HG02885 (cell line): ENCODE measurements around the gene SOS1.

ENCODE experiments used
- ATAC-seq: cut with Tn5 transposase; IDR thresholded peaks from one replicate; pipeline ENCODE4 v1.9.1; 2021; ENCODE audit warnings: mild to moderate bottlenecking; ENCODE audit not compliant: unreplicated experiment, poor library complexity

Gene SOS1

DNA sequence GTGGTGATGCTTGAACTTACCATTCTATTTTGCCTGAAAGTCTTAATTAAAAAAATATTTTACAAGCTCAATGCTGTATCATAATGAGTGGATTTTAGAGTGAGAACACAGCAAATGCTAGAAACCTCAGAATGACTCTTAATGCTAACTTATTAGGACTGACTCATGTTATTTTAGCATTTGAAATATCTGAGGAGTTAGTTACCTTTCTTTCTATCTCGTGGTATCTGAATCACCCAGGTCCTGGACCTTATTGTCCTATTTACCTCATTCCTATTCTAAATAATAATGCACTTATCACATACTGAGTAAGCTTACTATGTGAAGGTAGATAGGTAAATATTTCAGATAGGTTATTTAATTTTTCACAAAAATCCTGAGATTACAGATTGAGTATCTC, 70.7 kb downstream of the SOS1 start:
- no peak for ATAC-seq

DNA sequence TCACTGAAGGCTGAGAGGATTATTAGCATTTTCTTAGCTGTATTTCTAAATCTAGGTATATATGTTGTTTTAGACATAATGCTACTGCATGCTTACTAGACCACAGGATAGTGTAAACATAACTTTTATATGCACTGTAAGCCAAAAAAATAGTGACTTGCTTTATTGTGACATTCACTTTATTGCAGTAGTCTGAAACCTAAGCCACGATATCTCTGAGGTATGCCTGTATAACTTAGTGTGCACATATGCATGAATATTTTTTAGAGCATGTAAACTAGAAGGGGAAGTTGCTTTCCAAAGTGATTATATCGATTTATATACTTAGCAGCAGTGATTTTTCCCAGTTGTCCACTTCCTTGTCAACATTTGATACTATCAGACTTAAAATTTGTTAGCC, 81.8 kb downstream of the SOS1 start:
- ATAC-seq: no peak

DNA sequence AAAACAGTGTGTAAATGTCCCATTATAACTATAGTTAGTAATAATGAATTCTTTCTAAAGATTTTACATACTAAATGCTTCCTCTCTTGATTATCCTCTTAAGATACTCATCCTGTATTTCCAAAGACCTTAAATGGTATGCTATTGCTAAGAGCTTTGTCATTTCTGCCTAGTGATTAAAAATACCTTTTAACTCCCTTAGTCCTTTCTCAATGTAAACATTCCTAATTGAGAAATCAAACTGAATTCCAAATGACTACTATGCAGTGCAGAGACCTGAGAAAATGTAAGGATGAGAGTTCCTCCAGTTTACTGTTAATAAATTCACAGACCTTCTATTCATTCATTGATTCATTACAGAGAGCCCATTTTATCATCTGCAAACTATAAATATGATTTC, 86.9 kb downstream of the SOS1 start:
- ATAC-seq: no peak

DNA sequence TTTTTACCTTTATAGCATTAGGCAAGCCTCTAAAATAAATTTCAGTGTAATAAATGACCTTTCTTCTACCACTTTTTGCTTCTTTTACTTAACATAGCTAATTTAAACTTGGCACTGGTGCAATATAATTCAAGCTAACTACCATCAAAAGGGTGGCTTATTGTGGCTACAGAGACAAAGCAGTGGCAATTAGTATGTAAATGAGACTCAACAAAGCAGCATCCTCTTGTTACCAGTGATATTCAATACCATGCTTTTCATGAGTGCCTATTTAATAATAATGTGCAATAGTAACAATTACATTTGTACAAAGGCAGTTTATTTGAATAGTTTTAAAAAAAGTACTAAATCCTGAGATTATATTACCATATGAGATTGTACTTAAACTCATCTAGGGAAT, 93.4 kb downstream of the SOS1 start:
- ATAC-seq: no peak

DNA sequence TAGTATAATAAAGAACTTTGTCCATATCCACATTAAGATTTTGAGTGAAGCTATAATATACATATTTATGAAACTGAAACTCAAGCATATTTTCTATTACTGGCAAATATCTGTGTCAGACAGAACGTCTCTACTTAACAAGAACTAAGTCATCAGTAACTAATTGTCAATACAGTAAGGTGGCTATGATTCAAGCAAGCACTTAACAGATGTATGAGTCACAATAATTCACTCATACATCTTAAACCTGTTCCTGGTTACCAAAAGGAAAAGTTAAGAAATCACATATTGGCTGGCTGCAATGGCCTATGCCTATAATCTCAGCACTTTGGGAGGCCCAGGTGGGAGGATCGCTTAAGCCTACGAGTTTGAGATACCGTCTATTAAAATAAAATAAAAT, 96.0 kb downstream of the SOS1 start:
- no peak for ATAC-seq

DNA sequence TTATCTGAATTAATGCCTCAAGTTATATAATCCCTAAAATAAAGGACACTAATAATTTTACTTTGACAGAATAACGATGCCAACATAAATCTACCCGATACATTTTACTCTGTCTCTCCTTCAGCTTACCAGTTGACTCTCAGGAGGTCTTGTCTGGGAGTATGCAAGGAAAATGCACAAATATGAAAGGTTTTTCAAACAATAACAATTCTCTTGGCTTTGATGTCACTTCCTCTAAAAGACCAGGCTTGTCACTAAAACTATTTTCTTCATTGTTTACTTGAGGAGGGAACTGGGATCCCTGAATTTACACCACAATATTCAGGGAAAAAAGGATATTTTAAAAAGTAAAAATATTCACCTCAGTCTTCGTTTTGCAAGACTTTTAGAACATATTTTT, 97.2 kb downstream of the SOS1 start:
- no peak for ATAC-seq

DNA sequence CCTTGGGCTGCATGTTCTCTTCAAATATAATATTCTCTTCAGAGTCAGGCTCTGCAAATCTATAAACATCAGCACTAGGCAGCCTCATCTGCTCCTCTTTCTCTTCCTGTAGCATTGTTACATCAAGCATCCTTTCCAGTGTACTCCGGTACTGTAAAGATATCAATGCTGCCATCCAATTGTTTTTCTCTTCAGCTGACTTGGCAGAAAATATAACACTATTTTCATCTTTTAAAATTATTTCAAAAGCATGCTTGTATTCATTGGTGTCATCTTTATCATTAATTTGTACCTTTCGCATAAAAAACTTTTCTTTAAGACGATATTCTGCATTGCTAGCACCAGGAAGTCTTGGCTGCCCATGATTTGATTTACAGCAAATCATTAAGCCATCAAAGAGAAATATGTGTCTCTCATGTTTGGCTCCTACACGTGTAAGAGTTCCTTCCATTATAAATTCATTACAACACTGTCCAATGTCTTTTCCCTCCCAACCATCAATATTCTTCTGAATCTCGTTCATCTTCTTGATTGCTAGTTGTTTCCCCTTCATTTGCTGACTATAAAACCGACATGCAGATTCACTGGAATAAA, 98.1 kb downstream of the SOS1 start:
- no peak for ATAC-seq

DNA sequence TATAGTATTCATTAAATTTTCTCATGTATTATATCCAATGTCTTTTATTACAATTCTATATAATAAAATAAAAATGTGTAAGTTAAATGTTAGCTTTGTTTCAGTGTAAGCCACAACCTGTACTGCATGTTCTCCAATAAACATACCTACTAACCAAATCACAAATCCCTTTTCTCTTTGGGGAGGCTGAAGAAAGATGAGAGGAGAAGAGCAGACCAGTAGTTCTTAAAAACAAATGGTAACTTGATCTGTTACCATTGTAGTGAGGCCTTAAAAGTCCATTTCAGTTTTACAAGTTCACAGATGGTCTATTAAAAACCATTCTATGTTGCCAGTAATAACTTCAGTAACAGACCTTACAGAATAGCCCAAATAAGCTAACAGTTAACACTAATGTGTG, 100.5 kb downstream of the SOS1 start:
- ATAC-seq: no peak

DNA sequence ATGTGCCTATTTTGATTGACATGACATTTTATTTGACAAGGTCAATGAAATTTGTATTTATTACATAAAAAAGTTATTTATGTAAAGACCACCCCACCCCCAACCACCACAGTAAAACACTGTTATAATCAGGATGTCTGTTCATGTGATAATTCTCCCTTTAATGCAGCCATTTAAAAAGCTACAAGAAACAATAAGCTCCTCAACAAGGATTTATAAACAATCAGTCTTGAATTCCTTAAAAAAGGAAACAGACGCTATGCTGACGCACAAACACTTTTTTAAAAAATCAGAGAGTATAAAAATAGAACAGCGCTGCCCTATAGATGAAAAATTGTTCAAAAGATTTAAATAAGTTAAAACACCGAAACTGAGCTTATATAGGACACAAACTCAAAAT, 102.2 kb downstream of the SOS1 start:
- no peak for ATAC-seq

DNA sequence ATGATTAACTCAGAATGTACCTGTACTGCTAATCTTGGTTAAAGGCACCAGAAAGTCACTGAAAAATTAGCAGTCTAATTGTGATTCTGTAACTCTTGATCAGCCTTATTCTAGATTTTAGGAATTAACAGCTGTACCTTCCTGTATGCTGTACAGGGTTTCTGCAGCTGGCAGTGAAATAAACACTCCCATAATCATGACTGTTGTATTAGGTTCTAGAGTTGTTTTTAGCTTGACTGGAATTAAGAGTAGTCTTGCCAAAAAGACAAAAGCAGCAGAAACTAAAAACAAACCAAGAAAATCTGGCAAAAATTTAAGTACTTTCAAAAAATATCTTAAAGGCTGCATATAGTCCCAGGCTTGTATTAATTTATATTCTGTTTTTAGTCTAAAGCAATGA, 103.5 kb downstream of the SOS1 start:
- no peak for ATAC-seq

DNA sequence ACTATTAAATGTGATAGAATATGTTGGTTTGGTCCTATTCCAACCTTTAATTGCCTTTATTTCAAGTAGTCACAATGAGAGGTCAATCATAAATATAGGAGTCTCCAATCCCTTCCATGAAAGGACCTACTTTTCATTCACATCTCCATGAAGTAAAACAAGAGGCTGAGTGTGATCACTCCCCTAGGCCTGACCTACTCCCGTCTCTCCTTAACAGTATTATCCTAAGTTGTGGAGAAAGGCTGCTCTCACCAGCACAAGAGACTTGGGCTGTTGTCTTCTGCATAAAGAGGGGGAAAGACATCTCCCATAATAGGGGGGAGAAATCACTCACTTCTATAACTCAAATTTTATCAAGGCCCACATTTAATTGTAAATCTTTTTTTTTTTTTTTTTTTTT, 105.4 kb downstream of the SOS1 start:
- ATAC-seq: no peak

DNA sequence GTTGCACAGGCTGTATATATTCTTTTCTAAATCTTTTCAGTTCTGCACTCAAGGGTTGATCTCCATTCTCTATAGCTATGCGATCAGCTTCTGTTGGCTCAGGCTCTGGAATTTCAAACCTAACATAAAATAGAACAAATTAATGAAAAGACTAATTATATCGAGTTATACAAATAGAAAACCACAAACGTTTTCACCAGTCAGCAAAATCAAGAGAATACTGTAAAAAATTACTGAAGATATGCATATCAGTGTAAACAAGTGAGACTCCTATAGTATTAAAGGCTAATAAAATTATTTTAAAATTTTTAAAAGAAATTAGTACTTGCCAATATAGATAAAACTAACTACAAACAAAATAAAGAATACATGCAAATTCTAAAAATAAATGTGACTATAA, 107.0 kb downstream of the SOS1 start:
- no peak for ATAC-seq

DNA sequence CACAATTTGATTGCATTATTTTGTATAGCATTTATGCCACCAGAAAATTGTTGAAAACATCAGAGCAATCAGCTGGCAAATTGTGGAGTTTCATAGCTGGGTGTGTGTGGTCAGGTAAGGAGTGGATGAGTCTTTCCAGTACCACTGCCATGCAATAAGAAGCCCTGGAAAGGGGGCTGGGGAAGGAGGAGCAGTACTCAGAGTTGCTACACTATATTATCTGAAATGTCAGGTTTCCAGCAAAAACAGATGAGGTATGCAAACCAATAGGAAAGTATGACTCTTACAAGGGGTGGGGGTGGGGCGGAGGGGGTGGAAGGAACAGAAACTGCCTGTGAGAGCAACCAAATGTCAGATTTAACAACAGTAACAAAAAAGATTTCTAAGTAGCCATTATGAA, 112.2 kb downstream of the SOS1 start:
- no peak for ATAC-seq

DNA sequence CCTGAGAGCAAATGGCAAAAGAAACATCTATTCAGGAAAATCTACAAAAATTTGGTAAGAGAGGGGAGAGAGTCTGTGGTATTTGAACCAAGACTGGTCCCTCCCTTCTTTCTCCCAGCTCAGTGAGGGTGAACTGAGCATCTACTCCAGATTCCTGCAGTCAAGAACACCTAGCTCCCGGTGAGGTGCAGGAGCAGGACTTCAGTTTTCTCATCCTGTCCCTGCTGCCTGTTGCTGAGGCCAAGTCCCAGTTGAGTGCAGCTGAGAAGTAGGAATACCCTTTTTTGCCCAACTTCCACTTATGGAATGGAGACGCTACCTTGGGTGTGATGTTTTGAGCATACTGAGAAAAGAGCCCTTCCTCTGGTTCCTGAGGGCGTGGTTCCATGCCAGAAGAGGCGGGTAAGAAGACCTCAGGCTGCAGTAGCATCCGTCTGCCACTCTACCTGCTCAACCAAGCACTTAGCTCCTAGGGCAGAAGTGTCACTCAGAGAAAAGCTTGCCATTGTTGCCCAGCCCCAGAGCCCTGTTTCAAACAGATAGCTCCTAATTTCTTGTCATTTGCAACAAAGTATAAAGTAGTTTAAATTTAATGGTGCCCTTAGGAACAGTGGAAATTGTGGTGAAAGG, 112.9 kb downstream of the SOS1 start:
- ATAC-seq: no peak

DNA sequence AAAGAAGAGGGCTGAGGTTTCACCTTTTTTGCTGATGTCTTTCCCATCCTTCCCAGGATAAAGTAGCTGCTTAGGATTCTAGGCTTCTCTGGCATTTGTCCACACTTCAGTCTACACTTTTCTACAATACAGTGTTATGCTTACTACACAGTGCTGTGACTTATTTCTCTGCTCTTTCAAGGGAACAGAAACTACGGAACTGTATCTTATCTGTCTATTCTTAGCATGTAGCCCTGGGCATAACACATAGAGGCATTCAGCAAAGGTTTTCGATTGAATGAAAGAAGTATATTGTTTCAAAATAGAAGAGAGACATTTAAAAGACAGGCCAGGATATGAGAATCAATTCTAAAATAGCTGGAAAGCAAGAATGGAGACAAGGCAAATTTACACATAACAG, 120.3 kb downstream of the SOS1 start:
- no peak for ATAC-seq

DNA sequence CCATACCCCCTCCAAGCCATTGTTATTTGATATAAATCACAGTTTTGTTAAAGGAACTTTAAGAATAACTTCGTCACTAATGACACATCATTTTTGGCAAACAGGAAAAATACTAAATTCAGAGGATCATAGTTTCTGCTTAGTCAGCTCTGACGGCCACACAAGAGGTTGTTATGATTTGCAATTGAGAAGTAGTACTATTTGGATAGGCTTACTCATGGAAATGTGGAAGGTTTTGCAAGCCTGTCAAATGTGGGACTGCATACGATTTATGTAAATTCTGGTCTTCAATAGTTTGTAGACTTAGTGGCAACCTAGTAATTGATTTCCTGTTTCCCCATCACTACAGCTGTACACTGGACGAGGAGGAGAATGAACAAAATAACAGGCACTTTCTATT, 123.1 kb downstream of the SOS1 start:
- ATAC-seq: no peak

DNA sequence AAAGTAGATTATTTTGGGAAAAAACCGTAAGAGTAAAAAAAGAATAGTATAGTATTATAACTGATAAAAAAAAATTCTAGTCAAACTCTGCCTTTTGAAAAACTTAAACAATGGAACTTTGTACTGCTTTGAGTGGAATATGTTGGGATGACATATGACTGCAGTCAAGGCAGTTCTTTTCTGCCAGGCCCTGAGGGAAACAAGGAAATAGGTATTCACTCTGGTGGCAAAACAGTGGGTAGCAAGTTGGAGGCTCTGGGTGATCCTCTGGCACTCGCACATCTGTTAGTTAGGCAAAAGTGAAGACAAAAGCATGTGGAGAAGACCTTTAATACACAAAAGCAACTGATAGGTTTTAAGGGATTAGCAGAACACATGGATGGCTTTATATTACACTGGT, 129.0 kb downstream of the SOS1 start:
- no peak for ATAC-seq

DNA sequence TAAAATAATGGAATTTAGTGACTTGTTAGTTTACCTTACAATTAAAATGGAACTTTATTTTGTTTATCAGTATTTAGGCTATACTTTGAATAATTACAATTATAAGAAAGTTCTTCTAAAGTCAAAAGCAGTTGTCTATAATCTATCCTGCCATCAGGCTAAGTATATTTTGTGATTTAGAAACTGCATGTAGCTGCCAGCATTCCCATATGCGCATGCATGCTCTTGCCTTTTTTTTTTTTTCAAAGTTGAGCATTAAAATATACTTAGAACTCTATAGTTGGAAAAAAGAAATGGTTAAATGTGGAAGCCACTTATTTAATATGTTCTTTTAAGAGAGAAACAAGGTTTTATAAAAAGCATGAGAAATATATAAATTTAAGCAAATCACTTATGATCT, 132.1 kb downstream of the SOS1 start:
- no peak for ATAC-seq

DNA sequence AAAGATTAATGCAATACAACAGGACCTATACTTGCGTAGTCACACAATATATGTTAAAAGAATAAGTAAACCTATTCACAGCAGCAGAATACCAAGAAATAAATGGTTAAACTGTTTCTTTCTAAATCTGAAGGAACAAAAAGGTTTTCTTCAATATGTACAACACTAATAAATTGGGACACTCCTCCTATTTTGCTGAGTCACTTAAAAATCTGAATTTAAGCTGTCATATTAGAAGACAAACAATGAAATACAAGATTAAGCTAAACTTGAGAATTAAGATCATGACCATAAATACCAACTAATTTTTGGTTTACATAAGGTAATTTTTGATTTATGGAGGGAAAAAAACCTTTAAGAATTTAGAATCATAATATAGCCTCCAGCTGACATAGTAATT, 138.4 kb downstream of the SOS1 start:
- ATAC-seq: no peak

DNA sequence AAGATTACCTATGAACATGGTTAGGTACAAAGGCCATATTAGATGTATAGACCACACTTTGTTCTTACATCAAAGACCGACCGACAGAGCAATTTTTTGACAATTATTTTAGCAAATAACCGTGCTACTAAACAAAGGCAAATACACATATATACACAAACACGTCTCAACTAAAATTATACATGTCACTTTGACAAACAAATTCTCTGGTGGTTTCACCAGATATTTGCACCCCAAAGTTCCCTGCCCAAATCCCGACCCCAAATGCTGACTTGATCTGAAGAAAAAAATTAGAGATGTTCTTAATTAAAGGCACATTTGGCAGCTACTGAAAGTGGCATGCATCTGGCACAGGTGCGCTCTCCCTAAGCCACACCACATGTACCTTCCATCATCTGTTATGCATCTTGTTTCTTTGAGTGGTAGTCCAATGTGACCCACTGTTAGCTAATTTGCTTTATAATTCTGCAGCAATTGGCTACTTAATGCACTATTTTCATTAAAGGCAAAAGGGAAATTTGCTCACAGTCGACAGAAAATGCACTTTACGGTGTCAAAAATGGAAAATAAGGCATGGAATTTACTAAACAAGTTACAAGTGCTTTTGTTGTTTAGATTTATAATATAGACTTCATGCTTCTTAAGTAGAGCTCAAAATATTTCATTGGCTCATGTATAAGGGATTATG, 139.0 kb downstream of the SOS1 start:
- ATAC-seq: no peak

DNA sequence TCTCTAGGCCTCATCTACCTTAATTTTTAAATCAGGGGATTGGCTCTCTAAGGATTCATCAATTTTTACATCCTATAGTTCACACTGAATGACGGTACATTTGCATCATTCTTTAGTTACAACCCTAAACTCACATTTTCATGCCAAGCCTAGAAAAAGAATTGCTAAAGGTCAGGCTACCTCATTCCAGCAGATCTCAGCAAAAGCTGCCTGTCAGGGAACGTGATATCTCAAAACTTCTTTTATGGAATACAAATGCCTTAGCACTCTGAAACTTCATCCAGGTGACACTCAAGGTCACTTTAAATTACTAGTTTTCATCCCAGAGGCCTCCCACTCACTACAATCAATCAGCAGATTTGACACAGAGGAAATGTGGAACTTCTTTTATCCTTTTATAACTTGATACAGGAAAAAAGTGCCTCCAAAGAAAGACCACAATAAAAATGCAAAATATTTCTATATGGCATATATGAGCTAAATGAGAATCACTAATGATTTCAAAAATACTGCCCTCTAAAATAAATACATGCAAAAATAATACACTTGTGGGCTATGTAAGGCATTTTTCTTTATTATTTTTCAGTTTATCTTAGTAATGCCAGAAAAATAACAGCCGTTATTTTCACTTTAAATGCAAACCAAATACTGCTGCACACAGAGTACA, 139.7 kb downstream of the SOS1 start:
- no peak for ATAC-seq

DNA sequence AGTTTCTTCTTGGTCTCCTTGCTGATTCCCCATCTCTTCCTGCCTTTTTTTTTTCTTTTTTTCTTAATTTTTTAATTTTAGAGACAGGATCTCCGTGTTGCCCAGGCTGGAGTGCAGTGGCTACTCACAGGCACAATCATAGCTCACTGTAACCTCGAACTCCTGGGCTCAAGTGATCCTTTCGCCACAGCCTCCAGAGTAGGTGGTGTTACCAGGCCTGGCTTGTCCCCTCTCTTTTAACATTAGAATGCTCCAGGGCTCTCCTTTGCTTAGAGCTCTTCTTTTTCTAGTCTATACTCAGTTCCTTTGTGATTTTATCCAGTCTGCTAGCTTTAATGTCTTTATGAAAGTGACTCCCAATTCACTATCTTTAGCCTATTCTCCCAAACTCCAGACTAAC, 141.9 kb downstream of the SOS1 start:
- no peak for ATAC-seq
